Activated B cell treated with CpG ODN at 0.5 μM for 24 hours (primary cell): ENCODE measurements around the gene LCMT1. TPM values are rescaled to one million over a fixed set of nuclear protein-coding genes. Genes with fewer than 3 reads are reported as not detected.

Experiments used
- ATAC-seq: fragments of 200-7000 bp; cut with Tn5 transposase; one replicate; pipeline ENCODE4 v1.10.0; 2021; ENCODE audit warnings: low read depth, mild to moderate bottlenecking, moderate library complexity
- CTCF ChIA-PET: fragments of 350-600 bp; sonication (Branson Sonifier 250); formaldehyde crosslinking; loops from one replicate; lab custom pipeline; 2021; ENCODE audit warnings: antibody characterized with exemption; lab: Charles Lee
- POLR2A ChIA-PET: fragments of 350-600 bp; sonication (Branson Sonifier 250); formaldehyde crosslinking; loops from one replicate; lab custom pipeline; 2021; ENCODE audit warnings: antibody characterized with exemption; lab: Charles Lee
- DNase-seq: peaks from one replicate; pipeline ENCODE4 v3.0.0; 2022
- H3K27ac Mint-ChIP-seq: one replicate; pipeline ENCODE4 v1.8.0; 2020; ENCODE audit warnings: mixed read lengths
- H3K27me3 Mint-ChIP-seq: one replicate; pipeline ENCODE4 v1.8.0; 2021; ENCODE audit warnings: mixed read lengths
- H3K36me3 Mint-ChIP-seq: one replicate; pipeline ENCODE4 v1.8.0; 2021; ENCODE audit warnings: low read depth, mixed read lengths
- H3K4me1 Mint-ChIP-seq: one replicate; pipeline ENCODE4 v1.8.0; 2021; ENCODE audit warnings: mixed read lengths
- H3K4me3 Mint-ChIP-seq: one replicate; pipeline ENCODE4 v1.8.0; 2020; ENCODE audit warnings: mild to moderate bottlenecking, mixed read lengths
- H3K9me3 Mint-ChIP-seq: one replicate; pipeline ENCODE4 v1.8.0; 2020; ENCODE audit warnings: mixed read lengths
- CTCF ChIP-seq: fragments of 200-600 bp; IDR thresholded peaks from one replicate; pipeline ENCODE4 v1.8.0; 2022; ENCODE audit warnings: antibody characterized with exemption, mild to moderate bottlenecking
- intact Hi-C: fragments of 100-400 bp; cut with micrococcal nuclease; formaldehyde crosslinking; loops from one replicate; pipeline ENCODE4 v1.15.1; 2024
- total RNA-seq: library from RNA; stranded (reverse); gene quantifications from 2 replicates; pipeline ENCODE4 v1.2.3, GENCODE V29; 2022

Gene LCMT1
- total RNA-seq, 1 donor from 2014 or later, result 33.6 TPM

DNA sequence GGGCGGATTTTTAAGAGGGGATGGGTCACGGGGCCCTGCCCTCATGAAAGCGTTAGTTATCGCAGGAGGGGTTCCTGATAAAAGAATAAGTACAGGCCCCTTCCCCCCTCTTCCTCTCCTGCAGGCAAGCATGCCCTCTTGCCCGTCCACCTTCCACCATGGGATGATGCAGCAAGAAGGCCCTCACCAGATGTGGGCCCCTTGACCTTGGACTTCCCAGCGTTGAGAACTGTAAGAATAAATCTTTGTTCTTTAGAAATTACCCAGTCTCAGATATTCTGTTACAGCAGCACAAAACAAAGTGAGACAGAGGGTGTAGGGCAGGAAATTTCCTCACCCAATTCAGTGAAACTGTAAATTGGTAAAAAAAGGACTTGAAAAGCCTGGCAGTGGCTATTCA lies 27.8 kb upstream of the LCMT1 start:
- POLR2A ChIA-PET, result no interaction called here
- Mint-ChIP-seq H3K4me3 (no peak overlapping the region), H3K4me1 (peaks cover 4% of the 10 kb centered on the region), H3K9me3 (no peaks in the 10 kb centered on the region), H3K27ac (no peak overlapping the region), H3K27me3 (no peaks in the 10 kb centered on the region), H3K36me3 (no peaks in the 10 kb centered on the region)
- intact Hi-C loops, result no loop called here
- ATAC-seq (no peak), DNase-seq (no peak)
- CTCF ChIA-PET, result no interaction called here
- no peak for TF ChIP-seq CTCF

DNA sequence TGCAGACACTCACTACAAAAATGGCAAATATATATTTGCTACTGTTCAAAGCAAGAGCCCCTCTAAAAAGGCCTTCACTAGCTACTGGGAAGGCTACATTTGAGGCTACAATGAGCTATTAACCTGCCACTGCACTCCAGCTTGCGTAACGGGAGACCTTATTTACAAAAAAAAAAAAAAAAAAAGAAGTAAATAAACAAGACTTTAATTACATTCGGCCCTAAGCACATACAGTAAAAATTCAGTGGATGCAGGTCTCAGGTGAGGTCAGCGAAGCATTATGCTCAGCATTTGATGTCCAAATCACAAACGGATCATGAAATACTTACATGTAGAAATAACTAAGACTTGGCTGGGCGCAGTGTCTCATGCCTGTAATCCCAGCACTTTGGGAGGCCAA lies 26.7 kb upstream of the LCMT1 start:
- Mint-ChIP-seq H3K27ac (no peak overlapping the region), H3K36me3 (no peaks in the 10 kb centered on the region), H3K9me3 (no peaks in the 10 kb centered on the region), H3K4me3 (no peak overlapping the region), H3K27me3 (no peaks in the 10 kb centered on the region), H3K4me1 (peaks cover 1% of the 10 kb centered on the region)
- ATAC-seq (no peak), DNase-seq (no peak)
- CTCF ChIA-PET, result no interaction called here
- POLR2A ChIA-PET, result no interaction called here
- TF ChIP-seq CTCF, result no peak
- intact Hi-C loops, result no loop called here

DNA sequence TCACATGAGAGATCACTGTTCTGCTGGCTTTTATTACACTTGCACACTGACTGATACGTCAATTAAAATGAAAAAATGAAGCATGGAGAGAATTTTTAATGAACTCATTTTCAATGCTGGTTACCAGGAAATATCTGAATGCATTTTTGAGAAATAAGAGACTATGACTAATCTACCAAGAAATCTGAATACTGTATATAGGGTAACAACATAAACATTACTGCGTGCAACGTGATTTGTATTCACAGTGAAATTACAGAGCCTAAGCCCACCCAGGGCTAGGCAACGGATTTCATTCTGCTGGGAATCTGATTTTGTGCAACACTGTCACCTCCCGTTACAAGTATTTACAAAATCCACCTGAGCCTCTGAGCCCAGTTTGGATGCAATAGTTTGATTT lies 23.8 kb upstream of the LCMT1 start:
- ChIA-PET CTCF (no interaction called here), POLR2A (no interaction called here)
- TF ChIP-seq CTCF, result no peak
- H3K9me3 Mint-ChIP-seq, result no peaks in the 10 kb centered on the region
- no peaks in the 10 kb centered on the region for H3K36me3 Mint-ChIP-seq
- H3K27me3 Mint-ChIP-seq, result no peaks in the 10 kb centered on the region
- no peak overlapping the region for H3K4me3 Mint-ChIP-seq
- no peak for ATAC-seq
- intact Hi-C loops, result no loop called here
- H3K4me1 Mint-ChIP-seq, result peaks cover 2% of the 10 kb centered on the region
- no peak for DNase-seq
- H3K27ac Mint-ChIP-seq, result no peak overlapping the region

DNA sequence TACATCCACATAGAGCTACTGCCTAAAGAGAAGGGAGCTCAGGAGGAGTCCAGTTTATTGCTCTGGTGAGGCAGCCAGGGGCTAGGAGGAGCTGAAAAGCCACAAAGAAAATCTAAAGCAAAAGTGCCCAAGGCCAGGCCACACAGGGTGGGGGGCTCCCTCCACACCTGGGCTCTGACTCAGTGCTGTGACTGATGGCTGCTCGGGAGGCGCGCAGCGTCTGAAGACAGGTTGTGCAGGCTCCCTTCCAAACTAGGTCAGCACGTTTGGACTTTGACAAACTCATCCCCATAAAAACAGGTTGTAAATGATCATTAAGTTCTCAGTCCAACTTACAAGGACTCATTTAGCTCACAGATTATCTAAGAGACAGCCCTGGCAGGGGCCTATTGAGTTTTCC lies 22.2 kb upstream of the LCMT1 start:
- DNase-seq (no peak), ATAC-seq (no peak)
- no peak for TF ChIP-seq CTCF
- POLR2A ChIA-PET, result no interaction called here
- Mint-ChIP-seq H3K36me3 (no peaks in the 10 kb centered on the region), H3K9me3 (no peaks in the 10 kb centered on the region), H3K4me1 (peaks cover 16% of the 10 kb centered on the region), H3K4me3 (no peak overlapping the region), H3K27me3 (no peaks in the 10 kb centered on the region), H3K27ac (no peak overlapping the region)
- intact Hi-C loops, result no loop called here
- CTCF ChIA-PET, result interaction anchor here (1.3 kb wide), 1 partner anchor 20 kb away, joined by 3 read pairs; no protein-coding TSS in a partner anchor

GRCh38 chr16:25092441-25092840 lies 19.1 kb upstream of the LCMT1 start:
- Mint-ChIP-seq H3K36me3 (no peaks in the 10 kb centered on the region), H3K4me3 (no peak overlapping the region), H3K27ac (no peak overlapping the region), H3K27me3 (no peaks in the 10 kb centered on the region), H3K9me3 (no peaks in the 10 kb centered on the region), H3K4me1 (peaks cover 21% of the 10 kb centered on the region)
- intact Hi-C loops, result loop anchor here (2.0 kb wide), 1 partner anchor 18 kb away; no protein-coding TSS in a partner anchor
- DNase-seq, result no peak
- ChIA-PET POLR2A (no interaction called here), CTCF (no interaction called here)
- TF ChIP-seq CTCF, result no peak
- ATAC-seq, result no peak
